ENCODE measurements around the gene ADGRG3.

ADGRG3 gene

DNA sequence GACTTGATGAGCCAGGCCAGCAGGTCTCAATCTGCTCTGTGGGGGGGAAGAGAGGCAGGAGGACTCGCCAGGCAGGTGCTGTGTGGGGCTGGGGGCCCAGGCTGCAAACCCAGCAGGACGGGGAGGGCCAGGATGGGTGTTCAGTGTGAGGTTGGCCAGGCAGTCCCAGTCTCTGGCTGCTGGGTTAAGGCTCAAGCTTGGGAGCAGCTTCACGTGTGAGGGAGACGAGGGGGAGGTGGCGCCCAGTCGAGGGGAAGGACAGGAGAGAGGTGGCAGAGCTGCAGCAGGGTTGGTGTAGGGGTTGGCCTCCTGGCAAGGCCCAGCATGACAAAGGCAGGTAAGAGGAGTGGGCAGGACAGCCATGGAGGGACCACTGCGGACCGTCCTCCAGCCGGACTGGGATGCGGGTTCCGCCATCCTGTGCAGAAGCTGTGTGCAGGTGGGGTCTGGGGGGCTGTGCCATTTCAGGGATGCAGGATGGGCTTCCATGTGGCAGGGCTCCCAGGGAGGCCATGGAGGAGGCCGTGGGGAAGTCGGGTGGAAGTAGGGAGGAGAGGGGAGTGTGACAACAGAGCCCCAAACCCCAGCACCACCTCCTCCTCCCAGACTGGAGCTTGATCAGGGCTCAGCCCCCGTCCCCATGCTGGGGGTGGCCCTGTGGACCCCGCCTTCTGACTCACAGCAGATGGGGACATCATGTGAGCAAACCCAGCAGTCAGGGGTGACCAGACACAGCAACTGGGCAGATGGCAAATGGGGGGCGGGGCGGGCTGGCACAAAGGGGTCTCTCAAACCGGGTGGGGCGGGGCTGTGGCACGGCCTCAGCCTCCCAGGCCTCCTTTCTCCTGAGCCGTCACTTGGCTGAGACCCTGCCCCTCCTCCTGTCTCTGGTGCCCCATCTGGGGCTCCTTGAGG lies 36.9 kb upstream of the ADGRG3 start:
- DNase-seq = no peak

DNA sequence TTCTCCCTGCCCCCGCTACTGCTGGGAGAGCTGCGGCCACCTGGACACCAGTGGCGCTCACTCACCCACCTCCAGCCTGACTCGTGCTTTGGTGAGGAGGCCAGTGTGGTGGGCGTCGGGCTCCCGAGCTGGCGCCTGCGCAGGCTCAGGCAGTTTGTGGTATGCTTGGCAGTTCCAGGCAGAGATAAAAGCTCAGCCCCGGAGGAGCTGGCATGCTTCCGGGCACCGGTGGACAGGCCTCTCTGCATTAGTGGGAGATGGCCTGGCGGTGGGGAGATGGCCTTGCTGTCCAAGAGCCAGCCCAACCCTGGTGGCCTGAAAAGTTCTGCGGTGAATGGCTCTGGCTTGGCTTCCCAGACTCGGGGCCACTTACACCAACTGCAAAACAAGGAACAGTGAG lies 35.5 kb upstream of the ADGRG3 start:
- DNase-seq = no peak

DNA sequence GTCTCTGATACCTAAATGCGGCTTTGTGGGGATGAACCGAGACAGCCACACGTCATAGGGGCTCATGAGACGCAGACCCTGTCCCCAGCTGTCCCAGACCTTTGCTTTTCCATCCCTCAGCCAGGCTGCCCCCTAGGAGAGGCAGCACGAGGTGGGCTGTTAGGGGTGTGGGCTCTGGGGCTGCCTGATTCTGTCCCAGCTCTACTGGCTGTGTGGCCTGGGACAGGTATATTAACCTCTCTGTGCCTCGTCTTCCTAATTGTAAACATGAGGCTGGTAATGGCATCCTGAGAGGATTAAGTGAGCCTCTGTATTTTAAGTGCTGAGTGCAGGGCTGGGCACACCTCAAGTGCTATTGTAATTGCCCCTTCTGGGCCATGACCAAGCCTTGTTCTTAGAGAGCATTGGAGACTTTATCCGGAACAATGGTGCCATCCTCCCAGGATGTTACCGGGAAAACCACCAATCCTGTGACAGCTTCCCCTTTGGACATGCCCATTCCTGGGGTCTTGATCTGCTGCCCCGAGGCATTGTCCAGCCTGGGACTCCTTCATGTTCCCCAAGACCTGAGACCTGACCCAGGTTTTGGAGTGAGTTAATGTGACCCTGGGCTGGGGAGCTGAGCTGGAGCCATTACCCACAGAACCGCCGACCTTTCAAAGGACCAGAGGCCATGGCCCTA lies 34.6 kb upstream of the ADGRG3 start:
- no peak for DNase-seq

- DNase-seq = no peak
These were observed 33.9 kb upstream of the ADGRG3 start for GRCh38 chr16:57634171-57634570.

DNA sequence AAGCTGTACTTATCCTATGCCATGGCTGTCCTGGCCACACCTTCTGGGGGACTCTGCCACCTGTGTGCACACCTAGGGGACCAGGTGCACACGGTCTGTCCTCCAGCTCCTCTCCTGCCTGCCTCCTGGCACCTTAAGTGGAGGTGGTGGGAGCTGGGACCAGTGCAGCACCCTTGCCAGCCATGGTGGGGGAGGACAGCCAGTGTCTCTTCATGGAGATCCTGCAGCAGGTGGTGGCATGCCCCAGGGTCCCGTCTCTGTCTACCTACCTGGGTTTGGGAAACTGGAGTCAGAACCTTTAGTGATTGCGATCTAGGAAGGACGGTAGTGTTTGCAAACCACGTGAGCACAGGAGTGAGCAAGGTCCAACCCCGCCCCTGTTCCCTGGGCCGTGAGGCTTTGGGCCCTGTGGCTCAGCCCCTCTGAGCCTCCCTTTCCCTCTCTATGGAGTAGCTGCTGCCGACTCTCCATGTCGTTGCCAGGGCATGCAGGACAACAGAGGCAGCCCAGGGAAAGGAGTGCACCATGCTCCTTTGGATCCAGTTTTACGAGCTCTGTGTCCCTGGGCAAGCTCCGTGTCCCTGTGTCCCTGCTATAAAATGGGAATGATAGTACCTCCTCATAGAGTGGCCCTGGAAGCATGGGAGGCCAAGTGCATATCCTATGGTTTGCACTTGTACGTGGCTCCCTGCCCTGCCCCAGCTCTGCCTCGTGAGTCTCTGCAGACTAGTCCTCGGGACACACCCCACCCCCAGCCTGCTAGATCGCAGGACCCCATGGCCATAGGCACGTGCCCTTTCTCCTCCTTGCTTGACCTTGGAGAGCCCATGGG lies 32.6 kb upstream of the ADGRG3 start:
- no peak for DNase-seq

DNA sequence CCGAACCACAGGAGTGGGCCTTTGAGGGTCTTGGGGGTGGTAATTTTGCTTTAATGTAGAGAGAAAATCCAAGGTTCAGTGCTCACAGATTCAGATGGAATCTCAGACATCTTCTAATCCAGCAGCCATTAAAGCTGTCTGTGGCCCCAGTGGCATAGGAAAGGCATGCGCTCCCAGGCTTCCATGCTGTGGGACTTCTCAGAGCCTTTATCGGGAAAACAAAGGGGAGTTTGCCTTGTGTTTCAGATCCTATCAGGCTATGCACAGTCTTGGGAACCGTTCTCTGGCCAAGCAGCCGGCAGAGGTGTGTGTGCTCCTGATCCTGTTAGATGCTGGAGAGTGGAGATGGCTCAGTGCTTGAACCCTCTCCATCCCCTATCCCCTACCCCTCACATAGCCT lies 31.9 kb upstream of the ADGRG3 start:
- DNase-seq = no peak

GRCh38 chr16:57637020-57637419 lies 31.1 kb upstream of the ADGRG3 start:
- DNase-seq = no peak

- DNase-seq = no peak
These were observed 30.7 kb upstream of the ADGRG3 start for GRCh38 chr16:57637424-57637823.

- no peak for DNase-seq
These were observed 30.1 kb upstream of the ADGRG3 start for GRCh38 chr16:57637965-57638364.

- no peak for DNase-seq
These were observed 29.7 kb upstream of the ADGRG3 start for GRCh38 chr16:57638381-57638780.

DNA sequence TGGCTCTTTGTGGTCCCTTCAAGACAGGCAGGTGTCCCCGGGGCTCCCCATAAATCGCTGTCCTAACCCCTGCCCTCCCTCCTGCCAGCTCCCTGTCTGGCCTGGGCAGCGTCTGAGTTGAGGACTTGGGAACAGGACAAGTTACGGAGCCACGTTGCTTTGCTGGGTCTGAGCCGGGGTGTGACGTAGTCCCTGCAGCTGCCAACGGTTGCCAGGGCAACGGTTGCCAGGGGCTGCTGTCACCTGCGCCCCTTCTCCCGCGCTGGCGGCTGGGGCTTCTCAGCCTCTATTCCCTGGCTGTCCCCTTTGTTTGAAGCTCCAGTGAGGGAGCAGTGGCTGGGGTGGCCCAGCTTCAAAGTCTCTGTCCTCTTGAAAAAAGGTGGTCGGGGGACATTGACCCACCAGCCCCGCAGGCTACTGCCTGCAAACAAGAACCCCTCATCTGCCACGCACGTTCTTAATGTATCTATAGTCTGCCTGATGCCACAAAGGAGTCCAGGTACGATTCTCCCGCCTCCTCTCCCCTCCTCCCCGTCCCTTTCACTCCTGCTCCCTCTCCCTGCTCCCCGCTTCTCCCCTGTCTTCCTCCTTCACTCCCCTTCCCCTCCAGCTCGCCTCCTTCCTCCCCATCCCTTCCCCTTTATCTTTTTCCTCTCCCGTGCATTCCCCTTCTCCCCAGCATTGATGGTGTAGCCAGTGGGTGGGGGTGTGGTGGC lies 28.8 kb upstream of the ADGRG3 start:
- peak; percentile 16 for DNase-seq

DNA sequence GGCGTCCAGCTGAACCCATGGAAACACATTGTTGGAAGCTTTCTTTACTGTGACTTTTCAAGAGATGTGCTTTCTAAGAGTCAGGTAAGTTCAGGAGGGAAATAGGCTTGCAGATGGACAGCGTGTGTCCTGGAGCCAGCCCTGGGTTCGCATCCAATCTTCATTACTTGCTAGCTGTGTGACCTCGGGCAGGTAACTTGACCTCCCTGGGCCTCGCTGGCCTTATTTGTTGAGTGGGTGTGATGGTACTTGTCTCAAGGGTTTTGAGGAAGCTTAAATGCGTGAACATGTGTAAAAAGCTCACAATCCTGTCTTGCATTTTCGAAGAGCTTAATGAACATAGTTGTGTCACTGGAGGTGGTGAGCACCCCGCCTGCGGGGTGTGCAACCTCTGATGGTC lies 27.9 kb upstream of the ADGRG3 start:
- DNase-seq = no peak

GRCh38 chr16:57640612-57641011 lies 27.5 kb upstream of the ADGRG3 start:
- no peak for DNase-seq

GRCh38 chr16:57642160-57643135 lies 25.7 kb upstream of the ADGRG3 start:
- DNase-seq = no peak

DNA sequence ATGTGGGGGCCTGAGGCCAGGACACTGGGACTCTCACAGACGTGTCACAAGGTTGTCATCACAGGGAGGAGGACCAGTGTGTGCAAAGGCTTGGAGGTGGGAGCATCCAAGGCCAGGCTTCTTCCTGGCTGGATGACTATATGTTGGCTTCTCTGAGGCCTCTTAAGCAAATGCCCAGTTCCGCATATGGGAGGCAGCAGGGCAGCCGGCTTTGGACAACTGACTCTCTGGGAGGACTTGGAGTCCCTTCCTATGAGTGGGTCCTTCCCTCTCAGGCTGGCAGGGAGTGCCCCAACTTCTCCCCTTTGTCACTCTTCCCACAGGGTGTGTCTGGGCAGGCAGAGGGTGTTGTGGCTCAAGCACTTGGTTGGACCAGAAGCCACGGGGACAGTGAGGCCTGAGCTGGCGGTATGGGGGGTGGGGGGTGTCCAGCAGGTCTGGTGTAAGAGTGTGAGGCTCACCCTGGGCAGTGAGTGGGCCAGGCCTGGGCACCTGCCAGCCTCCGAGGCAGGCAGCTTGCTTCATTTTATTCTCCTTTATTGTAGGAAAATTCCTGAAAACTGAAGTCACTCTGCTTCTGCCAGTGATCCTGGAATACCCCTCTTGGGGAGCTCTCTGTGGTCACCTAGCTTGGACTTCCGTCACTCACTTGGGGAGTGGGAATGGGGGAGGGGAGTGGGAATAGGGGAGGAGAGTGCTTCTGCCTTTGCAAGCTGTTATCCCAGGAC lies 24.8 kb upstream of the ADGRG3 start:
- DNase-seq = no peak

- DNase-seq = no peak
These were observed 24.2 kb upstream of the ADGRG3 start for GRCh38 chr16:57643910-57644309.

DNA sequence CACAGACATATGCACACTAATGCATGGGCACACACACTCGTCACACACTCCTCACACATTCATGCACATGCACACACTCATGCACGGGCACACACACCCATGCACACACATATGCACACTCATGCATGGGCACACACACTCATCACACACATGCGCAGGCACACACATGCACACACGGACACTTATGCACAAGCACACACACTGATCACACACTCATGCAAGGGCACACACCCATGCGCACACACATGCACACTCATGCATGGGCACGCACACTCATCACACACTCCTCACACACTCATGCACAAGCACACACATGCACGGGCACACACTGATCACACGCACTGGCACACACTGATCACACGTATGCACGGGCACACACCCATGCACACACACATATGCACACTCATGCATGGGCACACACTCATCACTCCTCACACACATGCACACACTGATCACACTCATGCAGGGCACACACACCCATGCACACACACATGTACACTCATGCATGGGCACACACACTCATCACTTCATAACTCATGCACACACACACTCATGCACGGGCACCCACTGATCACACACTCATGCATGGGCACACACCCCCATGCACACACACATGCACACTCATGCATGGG lies 23.6 kb upstream of the ADGRG3 start:
- no peak for DNase-seq

DNA sequence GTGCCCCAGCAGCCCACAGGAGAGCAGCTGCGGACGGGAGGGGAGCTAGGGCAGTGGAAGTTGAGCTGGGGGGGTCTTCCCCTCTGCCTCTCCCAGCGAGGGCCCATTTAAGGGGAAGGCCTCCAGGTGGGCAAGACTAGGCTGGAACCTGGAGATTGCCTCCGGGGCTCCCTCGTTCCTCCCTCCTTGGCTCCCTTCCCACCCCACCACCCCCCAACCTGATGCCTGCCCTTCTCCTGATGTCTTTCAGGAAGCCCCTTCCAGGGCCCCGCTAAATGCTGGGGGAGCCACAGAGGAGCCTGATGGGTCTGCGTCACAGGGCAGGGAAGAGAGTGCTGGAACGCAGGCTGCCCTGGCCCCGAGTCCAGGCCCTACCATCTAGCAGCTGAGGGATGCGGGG lies 22.9 kb upstream of the ADGRG3 start:
- DNase-seq = no peak

DNA sequence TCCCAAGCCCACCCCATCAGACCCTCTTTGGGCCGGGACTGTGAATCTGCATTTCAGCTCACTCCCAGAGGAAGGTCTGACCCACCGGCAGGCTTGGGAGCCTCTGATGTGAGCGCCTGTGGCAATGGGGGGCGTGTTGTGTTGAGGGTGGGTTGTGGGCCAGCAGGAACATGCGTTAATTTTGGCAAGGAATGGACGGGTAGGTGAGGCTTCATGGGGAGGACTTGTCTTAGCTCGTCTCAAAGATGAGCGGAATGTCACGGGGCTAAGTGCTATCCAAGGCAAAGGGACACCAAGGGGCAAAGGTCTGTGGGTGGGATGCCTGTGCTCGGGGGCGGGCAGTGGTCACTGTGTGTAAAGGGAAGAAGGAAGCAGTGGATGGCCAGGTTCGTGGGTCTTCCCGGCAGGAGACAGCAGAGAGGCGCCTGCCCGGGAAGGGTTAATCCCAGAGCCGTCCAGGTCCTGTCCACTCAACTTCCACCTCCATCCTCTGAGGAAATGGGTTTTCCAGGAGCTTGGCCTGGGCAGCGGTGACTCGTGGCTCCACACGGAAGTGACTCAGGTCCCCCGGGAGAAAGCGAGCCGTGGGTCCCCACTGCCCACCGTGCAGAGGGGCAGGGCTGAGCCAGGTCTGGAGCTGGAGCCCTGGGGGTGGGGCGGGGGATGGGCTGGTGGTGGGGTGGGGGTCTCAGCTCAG lies 22.3 kb upstream of the ADGRG3 start:
- no peak for DNase-seq
